Body of pancreas (tissue), 4 donors: ENCODE measurements around the gene PCCA. TPM values are rescaled to one million over a fixed set of nuclear protein-coding genes. Genes with fewer than 3 reads are reported as not detected.

Experiments
- ATAC-seq: fragments of 150-250 bp; one replicate; pipeline ENCODE4 v1.9.1; 2016
- DNase-seq, 4 donors: peaks; one replicate each; pipeline ENCODE4 v3.0.0-alpha.2; 2019
- H3K27ac ChIP-seq, 4 donors: fragments of 200-600 bp; sonication (generic); 1 replicate in 3 of 4; 2 replicates in 1 of 4; pipeline versions ENCODE4 v1.5.1 to v1.6.1; 2016 to 2019; ENCODE audit warnings: mild to moderate bottlenecking in 1 of 4, mixed read lengths in 1 of 4, moderate library complexity in 1 of 4
- H3K27me3 ChIP-seq, 2 donors: fragments of 200-600 bp; sonication (generic); one replicate each; pipeline ENCODE4 v1.6.0; 2016; ENCODE audit warnings: mild to moderate bottlenecking in 1 of 2
- H3K36me3 ChIP-seq, 2 donors: fragments of 200-600 bp; sonication (generic); replicated peaks in 1 of 2; 2 replicates each; pipeline ENCODE4 v1.5.1; 2016; ENCODE audit warnings: low read depth in 2 of 2; ENCODE audit not compliant: insufficient read depth in 1 of 2
- H3K4me1 ChIP-seq: fragments of 200-600 bp; sonication (generic); one replicate; pipeline ENCODE4 v1.6.0; 2016
- H3K4me3 ChIP-seq, 2 donors: fragments of 200-600 bp; sonication (generic); 1 replicate in 1 of 2; 2 replicates in 1 of 2; pipeline ENCODE4 v1.5.1; 2016 to 2019
- H3K9me3 ChIP-seq, 3 donors: fragments of 200-600 bp; sonication (generic); 1 replicate in 2 of 3; 2 replicates in 1 of 3; pipeline ENCODE4 v1.5.1; 2016
- CTCF ChIP-seq, 7 experiments: fragments of 450-650 bp in 4 of 7; fragments of 200-600 bp in 3 of 7; sonication (generic) in 3 of 7; IDR thresholded peaks; one replicate each; pipeline ENCODE4 v1.5.1; 2016 to 2019; ENCODE audit warnings: antibody characterized with exemption in 7 of 7
- POLR2A ChIP-seq, 3 donors: fragments of 450-650 bp; IDR thresholded peaks; one replicate each; pipeline ENCODE4 v1.6.1; 2016; ENCODE audit warnings: antibody characterized with exemption in 3 of 3, mild to moderate bottlenecking in 2 of 3
- WGBS, 2 donors: methylation state at CpG; one replicate each; pipeline ENCODE4 v1.1.5; 2017; 5-methylcytosine and 5-hydroxymethylcytosine counted together
- intact Hi-C: fragments of 100-400 bp; cut with DNase I; formaldehyde crosslinking; loops from one replicate; pipeline ENCODE4 v1.15.1; 2023
- total RNA-seq, 2 donors: library from RNA; depleted of rRNA; stranded (reverse); fragments of >200 nt; gene quantifications; one replicate each; pipeline ENCODE4 v1.1.0, GENCODE V29; 2016

Gene PCCA
- total RNA-seq, 2 donors from 2014 or later: 45.2 to 46.2 TPM

DNA sequence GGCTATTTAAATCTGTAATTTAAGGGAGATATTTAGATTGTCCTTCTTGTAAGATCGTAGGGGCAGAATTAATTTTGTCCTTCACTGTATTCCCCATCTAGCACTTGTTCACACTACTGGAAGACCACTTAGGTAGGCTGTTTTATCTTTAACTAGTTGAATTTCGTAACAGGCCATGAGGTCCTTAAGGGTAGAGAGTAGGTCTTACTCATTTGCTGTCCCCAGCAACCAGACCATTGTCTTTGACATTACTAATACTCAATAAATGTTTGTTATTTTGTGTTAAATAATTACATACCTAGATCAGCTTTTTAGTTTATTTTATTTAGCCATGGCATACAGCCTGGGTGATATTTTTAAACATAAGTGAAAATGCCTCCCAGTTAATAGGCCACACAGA is 177.1 kb downstream of the PCCA start:
- no peaks in the 10 kb centered on the region for H3K27me3 ChIP-seq
- no peaks in the 10 kb centered on the region for H3K9me3 ChIP-seq
- no peak for ATAC-seq
- no peak overlapping the region for H3K27ac ChIP-seq
- H3K4me1 ChIP-seq: no peaks in the 10 kb centered on the region
- intact Hi-C loops: no loop called here
- DNase-seq: no peak
- H3K4me3 ChIP-seq: no peak overlapping the region
- H3K36me3 ChIP-seq: no peaks in the 10 kb centered on the region
- no peak for TF ChIP-seq CTCF (IDR thresholded peaks at IDR 0.05)
- TF ChIP-seq POLR2A (IDR thresholded peaks at IDR 0.05): no peak
- WGBS, 2 donors: 94 to 100% methylated on average over 2 of the region's 2 CpGs

DNA sequence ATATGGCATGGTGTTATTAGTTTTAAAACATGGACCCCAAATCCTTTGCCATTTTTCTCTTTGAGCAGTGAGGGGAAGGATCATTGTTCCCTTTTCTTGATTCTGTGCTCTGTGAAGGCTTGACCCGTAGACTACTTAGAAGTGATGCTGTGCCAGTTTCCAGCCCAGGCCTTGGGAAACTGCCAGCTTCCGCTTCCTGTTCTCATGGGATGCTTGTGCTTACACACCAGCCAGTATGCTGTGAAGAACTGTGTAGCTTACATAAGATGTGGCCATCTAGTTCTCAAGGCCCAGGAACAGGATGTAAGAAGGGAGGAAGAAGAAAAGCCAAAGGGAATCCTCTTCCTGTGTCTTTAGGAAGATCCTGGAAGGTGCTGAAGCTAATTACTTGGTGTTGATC is 180.9 kb downstream of the PCCA start:
- no peak for ATAC-seq
- intact Hi-C loops: no loop called here
- 54 to 59% methylated on average over 2 of the region's 2 CpGs for WGBS, 2 donors

DNA sequence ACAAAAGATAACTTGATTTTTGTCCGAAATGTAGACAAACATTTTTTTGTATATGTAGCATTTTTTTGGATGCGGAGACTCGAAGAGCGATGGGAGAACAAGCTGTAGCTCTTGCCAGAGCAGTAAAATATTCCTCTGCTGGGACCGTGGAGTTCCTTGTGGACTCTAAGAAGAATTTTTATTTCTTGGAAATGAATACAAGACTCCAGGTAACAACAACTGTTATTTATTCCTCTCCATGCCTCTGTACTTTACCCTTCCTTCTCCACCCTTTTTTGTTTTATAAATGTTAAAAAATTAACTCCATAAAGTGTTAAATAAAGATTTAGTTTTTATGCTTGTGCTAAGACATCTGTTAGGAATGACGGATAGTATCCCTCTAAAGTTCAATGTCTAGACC is 184.2 kb downstream of the PCCA start:
- Histone ChIP-seq H3K27ac (no peak overlapping the region), H3K4me3 (no peak overlapping the region), H3K27me3 (no peaks in the 10 kb centered on the region), H3K36me3 (no peaks in the 10 kb centered on the region), H3K4me1 (no peaks in the 10 kb centered on the region), H3K9me3 (no peaks in the 10 kb centered on the region)
- ATAC-seq (no peak), DNase-seq (no peak)
- 91 to 95% methylated on average over 6 of the region's 6 CpGs for WGBS, 2 donors
- TF ChIP-seq CTCF (IDR thresholded peaks at IDR 0.05) (no peak), POLR2A (IDR thresholded peaks at IDR 0.05) (no peak)
- intact Hi-C loops: no loop called here

More for the DNA sequence above, 180.9 kb downstream of the PCCA start:
- no peaks in the 10 kb centered on the region for H3K4me1 ChIP-seq
- H3K27me3 ChIP-seq: no peaks in the 10 kb centered on the region
- no peak overlapping the region for H3K4me3 ChIP-seq
- no peak overlapping the region for H3K27ac ChIP-seq
- H3K36me3 ChIP-seq: no peaks in the 10 kb centered on the region
- DNase-seq: peak; percentile 38 to 65 (median 62)
- H3K9me3 ChIP-seq: no peaks in the 10 kb centered on the region
- TF ChIP-seq CTCF (IDR thresholded peaks at IDR 0.05): no peak
- no peak for TF ChIP-seq POLR2A (IDR thresholded peaks at IDR 0.05)

DNA sequence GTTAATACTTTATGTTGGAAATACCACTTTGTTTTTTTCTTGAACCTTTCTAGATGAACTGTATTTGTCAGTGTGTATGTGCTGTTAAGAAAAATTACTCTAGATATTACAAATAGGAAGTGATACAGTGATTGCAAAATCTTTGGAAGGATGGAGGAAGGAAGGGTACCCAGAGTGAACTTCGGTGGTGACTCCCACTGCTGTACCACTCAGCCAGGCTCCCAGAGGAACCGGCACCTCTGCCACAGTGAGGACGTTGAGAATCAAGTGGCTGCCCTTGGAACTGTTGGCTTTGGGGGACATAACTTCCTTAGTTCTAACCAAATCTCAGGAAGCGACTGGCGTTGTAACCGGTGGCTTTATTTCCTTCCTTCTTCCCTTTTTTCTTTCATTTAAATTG is 184.7 kb downstream of the PCCA start:
- WGBS, 2 donors: 69 to 84% methylated on average over 6 of the region's 6 CpGs
- DNase-seq (no peak), ATAC-seq (no peak)
- H3K4me1 ChIP-seq: peaks cover 3% of the 10 kb centered on the region
- H3K27me3 ChIP-seq: no peaks in the 10 kb centered on the region
- no peaks in the 10 kb centered on the region for H3K9me3 ChIP-seq
- no peak overlapping the region for H3K27ac ChIP-seq
- H3K4me3 ChIP-seq: no peak overlapping the region
- intact Hi-C loops: no loop called here
- no peaks in the 10 kb centered on the region for H3K36me3 ChIP-seq
- no peak for TF ChIP-seq POLR2A (IDR thresholded peaks at IDR 0.05)
- no peak for TF ChIP-seq CTCF (IDR thresholded peaks at IDR 0.05)

- Histone ChIP-seq H3K27me3 (no peaks in the 10 kb centered on the region), H3K36me3 (no peaks in the 10 kb centered on the region), H3K9me3 (no peaks in the 10 kb centered on the region), H3K4me3 (no peak overlapping the region), H3K27ac (no peak overlapping the region), H3K4me1 (peaks cover 4% of the 10 kb centered on the region)
- no peak for TF ChIP-seq CTCF (IDR thresholded peaks at IDR 0.05)
- TF ChIP-seq POLR2A (IDR thresholded peaks at IDR 0.05): no peak
- DNase-seq: no peak
- intact Hi-C loops: no loop called here
- no peak for ATAC-seq
- WGBS, 2 donors: 87 to 93% methylated on average over 11 to 12 of the region's 12 CpGs
Observed at GRCh38 chr13:100274942-100275506, 186.1 kb downstream of the PCCA start.
